ENCODE results near the gene FGR. TPM values are rescaled to one million over a fixed set of nuclear protein-coding genes. Genes with fewer than 3 reads are reported as not detected.
A peak's percentile ranks its signal among the peaks of the same experiment; 100 is the strongest.
"Not testable (repeated sequence)": the region's sequence is repeated elsewhere in the genome, so short reads cannot be mapped to it uniquely, and the experiment has no call there.

The FGR gene
- total RNA-seq, 1 experiment from 2014 or later, result not detected

- H3K4me2 ChIP-seq, result no peak overlapping the region
Measured at GRCh38 chr1:27643600-27644368, 8.8 kb upstream of the FGR start.

DNA sequence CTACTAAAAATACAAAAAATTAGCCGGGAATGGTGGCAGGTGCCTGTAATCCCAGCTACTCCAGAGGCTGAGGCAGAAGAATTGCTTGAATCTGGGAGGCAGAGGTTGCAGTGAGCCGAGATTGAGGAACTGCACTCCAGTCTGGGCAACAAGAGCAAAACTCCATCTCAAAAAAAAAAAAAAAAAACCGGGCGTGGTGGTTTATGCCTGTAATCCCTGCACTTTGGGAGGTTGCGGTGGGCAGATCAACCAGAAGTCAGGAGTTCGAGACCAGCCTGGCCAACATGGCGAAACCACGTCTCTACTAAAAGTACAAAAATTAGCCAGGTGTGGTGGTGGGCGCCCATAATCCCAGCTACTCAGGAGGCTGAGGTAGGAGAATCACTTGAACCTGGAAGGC, 5.5 kb upstream of the FGR start:
- H3K27me3 ChIP-seq (ENCODE audit: insufficient read depth, low read depth); H3K9me3 ChIP-seq (ENCODE audit: insufficient read depth, low read depth); H3K4me1 ChIP-seq (replicated peaks; ENCODE audit: insufficient read depth); POLR2A ChIA-PET (ENCODE audit: unreplicated experiment); intact Hi-C loops (cut with micrococcal nuclease; ENCODE audit: unreplicated experiment); CTCF ChIA-PET; H2AFZ ChIP-seq; H3K27ac ChIP-seq; DNase-seq; BruUV-seq (replicated peaks); H3F3A ChIP-seq (ENCODE audit: insufficient read depth, low read depth); H3K36me3 ChIP-seq (ENCODE audit: low read depth); H3K9me2 ChIP-seq (ENCODE audit: insufficient read depth); H3K79me2 ChIP-seq (ENCODE audit: low read depth); H3K4me3 ChIP-seq; H3K4me2 ChIP-seq; H4K20me1 ChIP-seq (ENCODE audit: insufficient read depth): not testable (repeated sequence)

More at GRCh38 chr1:27643600-27644368, 8.8 kb upstream of the FGR start:
- DNase-seq, result peak in 1 of 2 experiments; percentile 33
- TF ChIP-seq, protein P1, sequence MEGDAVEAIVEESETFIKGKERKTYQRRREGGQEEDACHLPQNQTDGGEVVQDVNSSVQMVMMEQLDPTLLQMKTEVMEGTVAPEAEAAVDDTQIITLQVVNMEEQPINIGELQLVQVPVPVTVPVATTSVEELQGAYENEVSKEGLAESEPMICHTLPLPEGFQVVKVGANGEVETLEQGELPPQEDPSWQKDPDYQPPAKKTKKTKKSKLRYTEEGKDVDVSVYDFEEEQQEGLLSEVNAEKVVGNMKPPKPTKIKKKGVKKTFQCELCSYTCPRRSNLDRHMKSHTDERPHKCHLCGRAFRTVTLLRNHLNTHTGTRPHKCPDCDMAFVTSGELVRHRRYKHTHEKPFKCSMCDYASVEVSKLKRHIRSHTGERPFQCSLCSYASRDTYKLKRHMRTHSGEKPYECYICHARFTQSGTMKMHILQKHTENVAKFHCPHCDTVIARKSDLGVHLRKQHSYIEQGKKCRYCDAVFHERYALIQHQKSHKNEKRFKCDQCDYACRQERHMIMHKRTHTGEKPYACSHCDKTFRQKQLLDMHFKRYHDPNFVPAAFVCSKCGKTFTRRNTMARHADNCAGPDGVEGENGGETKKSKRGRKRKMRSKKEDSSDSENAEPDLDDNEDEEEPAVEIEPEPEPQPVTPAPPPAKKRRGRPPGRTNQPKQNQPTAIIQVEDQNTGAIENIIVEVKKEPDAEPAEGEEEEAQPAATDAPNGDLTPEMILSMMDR (conservative IDR thresholded peaks at IDR 0.05), result peak; percentile 71
- no peak for TF ChIP-seq EZH2 (IDR thresholded peaks at IDR 0.05; ENCODE audit: low read depth)
- Histone ChIP-seq H3F3A (ENCODE audit: insufficient read depth, low read depth) (no peaks in the 10 kb centered on the region), H2AFZ (no peak overlapping the region), H3K27ac (no peak overlapping the region), H3K4me3 (no peak overlapping the region), H3K27me3 (ENCODE audit: insufficient read depth, low read depth) (no peaks in the 10 kb centered on the region), H3K4me1 (replicated peaks; ENCODE audit: insufficient read depth) (no peaks in the 10 kb centered on the region), H3K79me2 (ENCODE audit: low read depth) (no peaks in the 10 kb centered on the region), H3K36me3 (ENCODE audit: low read depth) (no peaks in the 10 kb centered on the region), H4K20me1 (ENCODE audit: insufficient read depth) (no peaks in the 10 kb centered on the region), H3K9me3 (ENCODE audit: insufficient read depth, low read depth) (no peaks in the 10 kb centered on the region), H3K9me2 (ENCODE audit: insufficient read depth) (no peaks in the 10 kb centered on the region)
- no TSS peak for BruUV-seq (replicated peaks)
- CTCF ChIA-PET, result no interaction called here
- intact Hi-C loops (cut with micrococcal nuclease; ENCODE audit: unreplicated experiment), result no loop called here
- POLR2A ChIA-PET (ENCODE audit: unreplicated experiment), result no interaction called here

- intact Hi-C loops (cut with micrococcal nuclease; ENCODE audit: unreplicated experiment), result no loop called here
Measured at GRCh38 chr1:27638805-27639204, 3.8 kb upstream of the FGR start.

More at GRCh38 chr1:27638805-27639204, 3.8 kb upstream of the FGR start:
- no peak for DNase-seq
- Histone ChIP-seq H3K36me3 (ENCODE audit: low read depth) (no peaks in the 10 kb centered on the region), H3K4me1 (replicated peaks; ENCODE audit: insufficient read depth) (no peaks in the 10 kb centered on the region), H3K4me2 (no peak overlapping the region), H3K4me3 (no peak overlapping the region), H2AFZ (no peak overlapping the region), H3K9me2 (ENCODE audit: insufficient read depth) (no peaks in the 10 kb centered on the region), H4K20me1 (ENCODE audit: insufficient read depth) (no peaks in the 10 kb centered on the region), H3F3A (ENCODE audit: insufficient read depth, low read depth) (no peaks in the 10 kb centered on the region), H3K79me2 (ENCODE audit: low read depth) (no peaks in the 10 kb centered on the region), H3K27me3 (ENCODE audit: insufficient read depth, low read depth) (peaks cover 13% of the 10 kb centered on the region), H3K27ac (no peak overlapping the region), H3K9me3 (ENCODE audit: insufficient read depth, low read depth) (no peaks in the 10 kb centered on the region)
- BruUV-seq (replicated peaks), result no TSS peak
- no peak for TF ChIP-seq EZH2 (IDR thresholded peaks at IDR 0.05; ENCODE audit: low read depth)
- TF ChIP-seq, protein P1 (conservative IDR thresholded peaks at IDR 0.05), result no peak
- ChIA-PET POLR2A (ENCODE audit: unreplicated experiment) (no interaction called here), CTCF (interaction anchor here (0.6 kb wide), 1 partner anchor 336 kb away, joined by 3 read pairs; no protein-coding TSS in a partner anchor)

Data from PC-9 (cell line).